Keratinocyte (primary cell): Measurements from ENCODE around the gene UNK. TPM values are rescaled to one million over a fixed set of nuclear protein-coding genes. Genes with fewer than 3 reads are reported as not detected.
A peak's percentile ranks its signal among the peaks of the same experiment; 100 is the strongest.

Experiments
- DNase-seq: peaks from one replicate; pipeline ENCODE4 v3.0.0-alpha.2; 2011; ENCODE audit warnings: low read depth, missing footprints, low spot score
- FAIRE-seq: peaks from 2 replicates; lab custom pipeline; 2011; peaks lifted over from hg19 to GRCh38; lab: Jason Lieb, UNC
- H2AFZ ChIP-seq: 2 replicates; pipeline ENCODE4 v1.6.0; 2012; ENCODE audit warnings: low read length, control low read depth, inconsistent platforms; ENCODE audit not compliant: control insufficient read depth
- H3K27ac ChIP-seq: 2 replicates; pipeline ENCODE4 v1.5.1; 2011; ENCODE audit warnings: low read length; ENCODE audit not compliant: control insufficient read depth, insufficient read depth
- H3K27me3 ChIP-seq: 3 replicates; pipeline ENCODE4 v1.6.0; 2011; ENCODE audit warnings: low read length; ENCODE audit not compliant: control insufficient read depth, insufficient read depth; ENCODE audit errors: extremely low read depth
- H3K36me3 ChIP-seq, 2 experiments: 2 replicates in 1 of 2; 3 replicates in 1 of 2; pipeline ENCODE4 v1.5.1; 2011; ENCODE audit warnings: low read length in 2 of 2, mild to moderate bottlenecking in 1 of 2; ENCODE audit not compliant: control insufficient read depth in 2 of 2, insufficient read depth in 2 of 2; ENCODE audit errors: extremely low read depth in 1 of 2
- H3K4me1 ChIP-seq: 3 replicates; pipeline ENCODE4 v1.5.1; 2011; ENCODE audit warnings: low read length; ENCODE audit not compliant: control insufficient read depth, insufficient read depth; ENCODE audit errors: extremely low read depth
- H3K4me2 ChIP-seq: 3 replicates; pipeline ENCODE4 v1.6.0; 2011; ENCODE audit warnings: low read depth, low read length; ENCODE audit not compliant: control insufficient read depth, insufficient read depth; ENCODE audit errors: extremely low read depth
- H3K4me3 ChIP-seq, 3 experiments: fragments of 200-600 bp in 1 of 3; sonication (generic) in 1 of 3; 2 replicates in 2 of 3; 3 replicates in 1 of 3; pipeline ENCODE4 v1.5.1; 2011 to 2016; ENCODE audit warnings: low read length in 3 of 3, mild to moderate bottlenecking in 3 of 3, control low read depth in 2 of 3, inconsistent platforms in 1 of 3, low read depth in 1 of 3, mixed read lengths in 1 of 3, mixed run types in 1 of 3, moderate library complexity in 1 of 3; ENCODE audit not compliant: control insufficient read depth in 2 of 3, insufficient read depth in 2 of 3; ENCODE audit errors: extremely low read depth in 1 of 3
- H3K79me2 ChIP-seq: 2 replicates; pipeline ENCODE4 v1.6.0; 2012; ENCODE audit warnings: low read length; ENCODE audit not compliant: control insufficient read depth, insufficient read depth
- H3K9ac ChIP-seq: 3 replicates; pipeline ENCODE4 v1.6.0; 2011; ENCODE audit warnings: low read length; ENCODE audit not compliant: control insufficient read depth, insufficient read depth; ENCODE audit errors: extremely low read depth
- H3K9me1 ChIP-seq: 3 replicates; pipeline ENCODE4 v1.6.0; 2011; ENCODE audit warnings: low read length; ENCODE audit not compliant: control insufficient read depth, insufficient read depth; ENCODE audit errors: extremely low read depth
- H3K9me3 ChIP-seq: 2 replicates; pipeline ENCODE4 v1.5.1; 2012; ENCODE audit warnings: low read depth, low read length; ENCODE audit not compliant: control insufficient read depth
- H4K20me1 ChIP-seq: 3 replicates; pipeline ENCODE4 v1.6.0; 2011; ENCODE audit warnings: low read length; ENCODE audit not compliant: control insufficient read depth, insufficient read depth; ENCODE audit errors: extremely low read depth
- EZH2 ChIP-seq: IDR thresholded peaks from one replicate; pipeline ENCODE4 v1.6.1; 2012; ENCODE audit warnings: inconsistent platforms, mild to moderate bottlenecking, low read length, moderate library complexity
- dilution Hi-C: fragments of 300-500 bp; cut with MboI; formaldehyde crosslinking; loops from one replicate; pipeline ENCODE4 v1.7.0; 2020; ENCODE audit warnings: low sequenced_read_pairs; ENCODE audit not compliant: extremely low pct_ligation_motif_present
- polyA plus RNA-seq, 5 experiments: library from polyadenylated mRNA; depleted of rRNA in 3 of 5; stranded (reverse) in 3 of 5; stranded (forward) in 1 of 5; unstranded in 1 of 5; fragments of >200 nt; gene quantifications; 1 replicate in 1 of 5; 2 replicates in 3 of 5; 3 replicates in 1 of 5; pipeline versions ENCODE4 v1.2.1 to v1.2.3, GENCODE V29; 2011 to 2012; ENCODE audit warnings: missing spikeins in 2 of 5, low read depth in 1 of 5, low replicate concordance in 1 of 5
- TF ChIP-seq, protein P1 (sequence below), 3 experiments: IDR thresholded peaks in 1 of 3; conservative IDR thresholded peaks in 1 of 3; optimal IDR thresholded peaks in 1 of 3; 2 replicates in 2 of 3; 3 replicates in 1 of 3; pipeline versions ENCODE3 to v1.5.1; 2011; ENCODE audit warnings: low read length in 3 of 3, mild to moderate bottlenecking in 3 of 3, moderate library complexity in 2 of 3, control low read depth in 1 of 3, inconsistent platforms in 1 of 3; ENCODE audit not compliant: insufficient read depth in 2 of 3; ENCODE audit errors: extremely low read depth in 1 of 3

UNK gene
- polyA plus RNA-seq, 1 donor (not counting 4 experiments of a cell fraction or from before 2014, with no cell fraction given), result 13.0 TPM

DNA sequence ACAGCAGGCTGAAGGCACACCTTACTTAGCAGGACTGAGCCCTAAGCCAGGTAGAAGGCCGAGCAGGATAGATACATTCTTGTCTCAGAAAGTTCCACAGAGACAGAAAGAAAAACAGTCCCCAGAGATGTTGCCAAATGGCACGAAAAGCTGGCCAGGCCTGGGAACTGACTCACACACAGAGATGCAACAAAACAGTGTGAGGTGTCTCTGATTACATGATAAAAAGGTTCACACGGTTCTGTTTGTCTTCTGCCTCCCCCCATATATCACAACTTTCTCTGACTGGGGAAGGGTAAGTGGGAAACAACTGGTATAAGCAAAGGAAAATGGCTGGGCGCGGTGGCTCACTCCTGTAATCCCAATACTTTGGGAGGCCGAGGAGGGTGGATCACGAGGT is 68.8 kb downstream of the UNK start:
- DNase-seq, result no peak
- peaks cover 22% of the 10 kb centered on the region for H3K4me1 ChIP-seq
- H3K9me3 ChIP-seq, result no peaks in the 10 kb centered on the region
- TF ChIP-seq EZH2, result no peak
- TF ChIP-seq, protein P1, sequence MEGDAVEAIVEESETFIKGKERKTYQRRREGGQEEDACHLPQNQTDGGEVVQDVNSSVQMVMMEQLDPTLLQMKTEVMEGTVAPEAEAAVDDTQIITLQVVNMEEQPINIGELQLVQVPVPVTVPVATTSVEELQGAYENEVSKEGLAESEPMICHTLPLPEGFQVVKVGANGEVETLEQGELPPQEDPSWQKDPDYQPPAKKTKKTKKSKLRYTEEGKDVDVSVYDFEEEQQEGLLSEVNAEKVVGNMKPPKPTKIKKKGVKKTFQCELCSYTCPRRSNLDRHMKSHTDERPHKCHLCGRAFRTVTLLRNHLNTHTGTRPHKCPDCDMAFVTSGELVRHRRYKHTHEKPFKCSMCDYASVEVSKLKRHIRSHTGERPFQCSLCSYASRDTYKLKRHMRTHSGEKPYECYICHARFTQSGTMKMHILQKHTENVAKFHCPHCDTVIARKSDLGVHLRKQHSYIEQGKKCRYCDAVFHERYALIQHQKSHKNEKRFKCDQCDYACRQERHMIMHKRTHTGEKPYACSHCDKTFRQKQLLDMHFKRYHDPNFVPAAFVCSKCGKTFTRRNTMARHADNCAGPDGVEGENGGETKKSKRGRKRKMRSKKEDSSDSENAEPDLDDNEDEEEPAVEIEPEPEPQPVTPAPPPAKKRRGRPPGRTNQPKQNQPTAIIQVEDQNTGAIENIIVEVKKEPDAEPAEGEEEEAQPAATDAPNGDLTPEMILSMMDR (optimal IDR thresholded peaks at IDR 0.05 in 1 of 3, IDR thresholded peaks at IDR 0.05 in 1 of 3, conservative IDR thresholded peaks at IDR 0.05 in 1 of 3; ENCODE audit: extremely low read depth in 1 of 3, insufficient read depth in 2 of 3, low read length in 3 of 3), result no peak
- no peak for FAIRE-seq
- peak overlapping the region in 1 of 3 experiments; percentile 4 for H3K4me3 ChIP-seq
- peak overlapping the region; percentile 6 for H3K9ac ChIP-seq
- no peaks in the 10 kb centered on the region for H3K27me3 ChIP-seq
- H3K27ac ChIP-seq, result peak overlapping the region; percentile 88
- peak overlapping the region; percentile 55 for H3K4me2 ChIP-seq
- H2AFZ ChIP-seq, result no peak overlapping the region
- H4K20me1 ChIP-seq, result no peaks in the 10 kb centered on the region
- dilution Hi-C loops, result no loop called here
- H3K79me2 ChIP-seq, result peaks cover 15% of the 10 kb centered on the region
- H3K9me1 ChIP-seq, result no peaks in the 10 kb centered on the region
- peaks cover 9 to 21% of the 10 kb centered on the region in 2 experiments for H3K36me3 ChIP-seq

DNA sequence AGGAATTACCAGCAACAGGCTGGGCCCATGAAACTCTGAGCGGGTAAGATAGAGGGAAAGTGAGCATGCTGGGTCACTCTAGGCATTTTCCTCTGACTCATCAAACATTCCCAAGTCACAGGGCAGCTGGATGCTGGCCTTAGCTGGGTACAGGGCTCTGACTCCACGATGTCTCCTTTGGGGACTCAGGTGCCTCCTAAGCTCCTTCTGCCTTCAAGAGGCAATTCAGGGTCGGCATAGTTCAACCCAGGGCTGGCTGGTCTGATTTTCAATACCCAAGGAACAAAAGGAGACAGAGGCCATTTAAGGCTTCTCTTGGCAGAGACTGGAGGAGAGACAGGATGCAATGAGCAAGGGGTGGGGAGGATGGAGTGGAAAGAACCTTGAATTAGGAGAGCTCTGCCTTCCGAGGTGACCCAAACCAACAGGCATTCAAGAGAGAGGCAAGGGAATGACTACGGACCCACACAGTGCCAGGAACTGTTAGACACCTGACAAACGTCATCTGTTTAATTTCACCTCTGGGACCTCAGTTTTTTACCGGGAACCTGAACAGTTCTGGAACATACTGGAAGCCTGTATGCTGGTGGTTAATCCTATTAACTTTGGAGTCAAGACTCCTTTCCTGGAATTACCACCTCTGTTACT is 69.6 kb downstream of the UNK start:
- TF ChIP-seq, protein P1 (optimal IDR thresholded peaks at IDR 0.05 in 1 of 3, IDR thresholded peaks at IDR 0.05 in 1 of 3, conservative IDR thresholded peaks at IDR 0.05 in 1 of 3; ENCODE audit: extremely low read depth in 1 of 3, insufficient read depth in 2 of 3, low read length in 3 of 3), result no peak
- no peak for TF ChIP-seq EZH2
- Histone ChIP-seq H3K9me1 (no peaks in the 10 kb centered on the region), H3K4me1 (peaks cover 22% of the 10 kb centered on the region), H4K20me1 (no peaks in the 10 kb centered on the region), H3K36me3 (peaks cover 9 to 17% of the 10 kb centered on the region in 2 experiments), H3K9me3 (no peaks in the 10 kb centered on the region), H2AFZ (no peak overlapping the region), H3K27me3 (no peaks in the 10 kb centered on the region), H3K4me2 (peak overlapping the region; percentile 100), H3K27ac (peak overlapping the region; percentile 88), H3K79me2 (peaks cover 15% of the 10 kb centered on the region), H3K9ac (peak overlapping the region; percentile 84), H3K4me3 (peak overlapping the region; percentile 77 to 92 (median 89))
- DNase-seq (no peak), FAIRE-seq (no peak)
- dilution Hi-C loops, result no loop called here
